Astrocyte (in vitro differentiated cells and primary cell): ENCODE results near the gene ZNF800. TPM values are rescaled to one million over a fixed set of nuclear protein-coding genes. Genes with fewer than 3 reads are reported as not detected.

Experiments
- DNase-seq: peaks from one replicate; pipeline ENCODE4 v3.0.0-alpha.2; 2010; ENCODE audit warnings: low read depth
- FAIRE-seq: peaks from 2 replicates; lab custom pipeline; 2011; peaks lifted over from hg19 to GRCh38; lab: Jason Lieb, UNC
- H2AFZ ChIP-seq: 2 replicates; pipeline ENCODE4 v1.6.0; 2012; ENCODE audit warnings: low read depth, low read length, inconsistent platforms
- H3K27ac ChIP-seq: 2 replicates; pipeline ENCODE4 v1.5.1; 2011; ENCODE audit warnings: low read depth, low read length, inconsistent platforms
- H3K27me3 ChIP-seq: 2 replicates; pipeline ENCODE4 v1.6.0; 2011; ENCODE audit warnings: low read length, inconsistent platforms; ENCODE audit not compliant: insufficient read depth
- H3K36me3 ChIP-seq: 2 replicates; pipeline ENCODE4 v1.5.1; 2011; ENCODE audit warnings: low read length, inconsistent platforms; ENCODE audit not compliant: insufficient read depth
- H3K4me1 ChIP-seq: 2 replicates; pipeline ENCODE4 v1.5.1; 2011; ENCODE audit warnings: low read length, inconsistent platforms; ENCODE audit not compliant: insufficient read depth
- H3K4me2 ChIP-seq: 2 replicates; pipeline ENCODE4 v1.6.0; 2012; ENCODE audit warnings: low read length, inconsistent platforms
- H3K4me3 ChIP-seq: 2 replicates; pipeline ENCODE4 v1.5.1; 2011; ENCODE audit warnings: low read depth, mild to moderate bottlenecking, low read length, inconsistent platforms; ENCODE audit not compliant: insufficient read depth
- H3K79me2 ChIP-seq: 2 replicates; pipeline ENCODE4 v1.6.0; 2012; ENCODE audit warnings: mild to moderate bottlenecking, low read length, inconsistent platforms; ENCODE audit not compliant: insufficient read depth
- H3K9ac ChIP-seq: 2 replicates; pipeline ENCODE4 v1.6.0; 2012; ENCODE audit warnings: mild to moderate bottlenecking, low read length, inconsistent platforms
- H3K9me3 ChIP-seq: 2 replicates; pipeline ENCODE4 v1.5.1; 2012; ENCODE audit warnings: low read depth, mild to moderate bottlenecking, low read length, inconsistent platforms; ENCODE audit not compliant: insufficient read depth
- H4K20me1 ChIP-seq: 2 replicates; pipeline ENCODE4 v1.6.0; 2012; ENCODE audit warnings: low read length, inconsistent platforms; ENCODE audit not compliant: insufficient read depth
- H3K27ac Mint-ChIP-seq: one replicate; pipeline ENCODE4 v1.8.0; 2021; ENCODE audit warnings: mild to moderate bottlenecking, mixed read lengths; ENCODE audit not compliant: unreplicated experiment
- H3K27me3 Mint-ChIP-seq: one replicate; pipeline ENCODE4 v1.8.0; 2021; ENCODE audit warnings: low read depth, mixed read lengths; ENCODE audit not compliant: unreplicated experiment
- H3K36me3 Mint-ChIP-seq: one replicate; pipeline ENCODE4 v1.8.0; 2021; ENCODE audit warnings: low read depth, mixed read lengths; ENCODE audit not compliant: unreplicated experiment
- H3K4me1 Mint-ChIP-seq: one replicate; pipeline ENCODE4 v1.8.0; 2021; ENCODE audit warnings: low read depth, mixed read lengths; ENCODE audit not compliant: unreplicated experiment
- H3K4me3 Mint-ChIP-seq: one replicate; pipeline ENCODE4 v1.8.0; 2021; ENCODE audit warnings: mild to moderate bottlenecking, moderate library complexity, mixed read lengths; ENCODE audit not compliant: unreplicated experiment
- H3K9me3 Mint-ChIP-seq: one replicate; pipeline ENCODE4 v1.8.0; 2021; ENCODE audit warnings: mild to moderate bottlenecking, mixed read lengths; ENCODE audit not compliant: unreplicated experiment
- CTCF ChIP-seq: IDR thresholded peaks from 2 replicates; pipeline ENCODE4 v1.5.1; 2011; ENCODE audit warnings: low read depth, mild to moderate bottlenecking, inconsistent platforms, low read length, moderate library complexity; ENCODE audit not compliant: insufficient read depth
- EZH2 ChIP-seq: IDR thresholded peaks from 2 replicates; pipeline ENCODE4 v1.6.1; 2012; ENCODE audit warnings: mild to moderate bottlenecking, low read length, inconsistent platforms; ENCODE audit not compliant: insufficient read depth
- total RNA-seq: library from RNA; stranded (reverse); gene quantifications from 2 replicates; pipeline ENCODE4 v1.2.1, GENCODE V29; 2021

Gene ZNF800
- total RNA-seq, 1 donor from 2014 or later: 27.9 TPM

DNA sequence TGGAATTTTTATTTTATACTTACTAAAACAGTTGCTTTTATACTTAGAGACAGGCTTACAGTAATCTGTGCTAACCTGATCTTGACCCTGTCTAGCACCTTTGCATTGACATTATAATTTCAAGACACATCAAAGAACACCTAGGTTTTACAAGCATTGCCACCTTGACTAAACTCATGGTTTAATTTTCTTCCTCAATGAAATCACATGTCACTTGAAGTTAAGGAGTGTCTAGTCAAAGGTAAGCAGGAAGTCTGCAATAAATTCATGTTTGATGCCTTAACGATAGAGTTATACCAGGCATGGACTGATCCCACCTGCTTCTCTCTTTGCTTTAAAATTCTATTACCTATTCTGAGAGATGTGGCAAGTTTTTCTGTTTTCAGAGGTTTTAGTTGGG is 62.4 kb downstream of the ZNF800 start:
- Histone ChIP-seq H3K9me3 (no peaks in the 10 kb centered on the region), H3K79me2 (no peaks in the 10 kb centered on the region), H3K27me3 (peaks cover 4% of the 10 kb centered on the region), H3K27ac (no peak overlapping the region), H4K20me1 (no peaks in the 10 kb centered on the region), H2AFZ (no peak overlapping the region), H3K4me3 (no peak overlapping the region), H3K36me3 (no peaks in the 10 kb centered on the region), H3K9ac (no peak overlapping the region), H3K4me2 (no peak overlapping the region), H3K4me1 (no peaks in the 10 kb centered on the region)
- no peak overlapping the region for H3K27ac Mint-ChIP-seq
- no peak for TF ChIP-seq CTCF
- TF ChIP-seq EZH2: no peak
- no peaks in the 10 kb centered on the region for H3K9me3 Mint-ChIP-seq
- peaks cover 6% of the 10 kb centered on the region for H3K27me3 Mint-ChIP-seq
- DNase-seq: no peak
- H3K4me1 Mint-ChIP-seq: no peaks in the 10 kb centered on the region
- no peak for FAIRE-seq
- H3K4me3 Mint-ChIP-seq: no peak overlapping the region
- H3K36me3 Mint-ChIP-seq: no peaks in the 10 kb centered on the region

DNA sequence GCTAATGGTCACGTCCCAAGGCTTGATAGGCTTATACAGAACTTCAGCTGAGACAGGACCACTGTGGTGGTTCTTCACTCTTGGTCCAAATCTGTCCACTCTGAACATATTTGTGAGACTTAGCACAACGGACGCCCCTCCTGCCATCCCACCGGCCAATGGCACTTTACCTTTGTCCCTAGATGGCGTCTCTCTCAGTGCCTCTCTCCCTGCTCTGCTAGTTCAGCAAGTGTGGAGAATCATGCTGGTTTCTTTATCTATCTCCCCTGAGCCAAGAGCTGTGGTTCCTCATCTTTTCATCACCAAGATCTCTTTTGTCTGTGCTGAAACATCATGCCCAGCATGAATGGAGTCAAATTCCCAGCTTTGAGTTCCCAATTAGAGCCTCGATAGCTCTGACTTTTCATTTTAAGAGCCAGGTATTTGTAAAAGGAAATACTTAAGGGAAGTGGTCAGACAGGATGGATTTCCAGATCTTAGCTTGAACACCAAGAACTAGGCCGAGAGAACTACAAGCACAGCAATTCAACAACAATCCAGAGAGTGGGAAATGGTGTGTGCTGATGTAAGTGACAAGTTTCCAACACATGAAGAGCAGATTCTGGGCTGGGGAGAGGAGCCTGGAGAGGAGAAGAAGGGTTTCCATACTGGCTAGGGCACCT is 69.5 kb downstream of the ZNF800 start:
- Histone ChIP-seq H3K36me3 (no peaks in the 10 kb centered on the region), H3K27me3 (peaks cover 3% of the 10 kb centered on the region), H3K4me3 (no peak overlapping the region), H3K9ac (no peak overlapping the region), H3K27ac (no peak overlapping the region), H2AFZ (no peak overlapping the region), H3K79me2 (no peaks in the 10 kb centered on the region), H3K9me3 (no peaks in the 10 kb centered on the region), H3K4me2 (no peak overlapping the region), H3K4me1 (no peaks in the 10 kb centered on the region), H4K20me1 (no peaks in the 10 kb centered on the region)
- DNase-seq: no peak
- Mint-ChIP-seq H3K9me3 (no peaks in the 10 kb centered on the region), H3K4me1 (no peaks in the 10 kb centered on the region), H3K27me3 (peaks cover 13% of the 10 kb centered on the region), H3K36me3 (no peaks in the 10 kb centered on the region), H3K27ac (no peak overlapping the region), H3K4me3 (no peak overlapping the region)
- no peak for FAIRE-seq
- TF ChIP-seq EZH2 (no peak), CTCF (no peak)

GRCh38 chr7:127322351-127322750 is 70.2 kb downstream of the ZNF800 start:
- Mint-ChIP-seq H3K27me3 (peaks cover 13% of the 10 kb centered on the region), H3K27ac (no peak overlapping the region), H3K9me3 (no peaks in the 10 kb centered on the region), H3K4me1 (no peaks in the 10 kb centered on the region), H3K36me3 (no peaks in the 10 kb centered on the region), H3K4me3 (no peak overlapping the region)
- Histone ChIP-seq H3K27ac (no peak overlapping the region), H3K4me3 (no peak overlapping the region), H3K9me3 (no peaks in the 10 kb centered on the region), H3K4me1 (no peaks in the 10 kb centered on the region), H3K79me2 (no peaks in the 10 kb centered on the region), H3K27me3 (peaks cover 3% of the 10 kb centered on the region), H4K20me1 (no peaks in the 10 kb centered on the region), H3K36me3 (no peaks in the 10 kb centered on the region), H3K4me2 (no peak overlapping the region), H3K9ac (no peak overlapping the region), H2AFZ (no peak overlapping the region)
- FAIRE-seq (no peak), DNase-seq (no peak)
- TF ChIP-seq EZH2 (no peak), CTCF (no peak)
